ENCODE results near the gene ITGA5.

The ITGA5 gene

DNA sequence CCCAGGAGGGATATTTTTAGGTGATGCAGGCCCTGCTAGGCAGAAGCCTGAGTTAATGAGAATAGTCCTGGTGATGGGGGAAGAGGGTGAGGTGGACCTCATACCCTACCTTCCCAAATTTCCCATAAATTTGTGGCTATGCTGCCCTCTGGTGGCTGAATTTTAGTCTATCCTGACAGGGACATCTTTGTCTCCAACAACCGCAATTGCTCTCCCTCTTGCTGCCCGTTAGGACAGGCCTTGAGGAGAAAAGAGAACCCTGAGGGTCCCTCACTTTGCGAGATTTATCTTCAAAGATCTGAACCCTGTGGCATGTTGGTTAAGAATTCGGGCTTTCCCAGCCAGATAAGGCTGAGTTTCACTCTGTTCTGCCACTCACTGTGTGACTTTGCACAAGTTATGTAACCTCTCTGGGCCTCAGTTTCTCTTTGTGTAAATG lies 24.8 kb downstream of the ITGA5 start:
- H3K4me2 ChIP-seq (ENCODE audit: low read length) = no peak overlapping the region
- no peak overlapping the region for H3K4me3 ChIP-seq (ENCODE audit: low read length)
- H3K9me3 ChIP-seq (ENCODE audit: control insufficient read depth, insufficient read depth, low read length) = no peaks in the 10 kb centered on the region
- no peaks in the 10 kb centered on the region for H3K27me3 ChIP-seq (ENCODE audit: control insufficient read depth, low read length)
- no peaks in the 10 kb centered on the region for H3K79me2 ChIP-seq (ENCODE audit: control insufficient read depth, low read length)
- no peaks in the 10 kb centered on the region for H3K36me3 ChIP-seq (ENCODE audit: control insufficient read depth, low read length)
- H3K4me1 ChIP-seq (ENCODE audit: control insufficient read depth, low read length) = peaks cover 20% of the 10 kb centered on the region
- no peak overlapping the region for H3K27ac ChIP-seq (ENCODE audit: low read depth, low read length)
- TF ChIP-seq, protein P1, sequence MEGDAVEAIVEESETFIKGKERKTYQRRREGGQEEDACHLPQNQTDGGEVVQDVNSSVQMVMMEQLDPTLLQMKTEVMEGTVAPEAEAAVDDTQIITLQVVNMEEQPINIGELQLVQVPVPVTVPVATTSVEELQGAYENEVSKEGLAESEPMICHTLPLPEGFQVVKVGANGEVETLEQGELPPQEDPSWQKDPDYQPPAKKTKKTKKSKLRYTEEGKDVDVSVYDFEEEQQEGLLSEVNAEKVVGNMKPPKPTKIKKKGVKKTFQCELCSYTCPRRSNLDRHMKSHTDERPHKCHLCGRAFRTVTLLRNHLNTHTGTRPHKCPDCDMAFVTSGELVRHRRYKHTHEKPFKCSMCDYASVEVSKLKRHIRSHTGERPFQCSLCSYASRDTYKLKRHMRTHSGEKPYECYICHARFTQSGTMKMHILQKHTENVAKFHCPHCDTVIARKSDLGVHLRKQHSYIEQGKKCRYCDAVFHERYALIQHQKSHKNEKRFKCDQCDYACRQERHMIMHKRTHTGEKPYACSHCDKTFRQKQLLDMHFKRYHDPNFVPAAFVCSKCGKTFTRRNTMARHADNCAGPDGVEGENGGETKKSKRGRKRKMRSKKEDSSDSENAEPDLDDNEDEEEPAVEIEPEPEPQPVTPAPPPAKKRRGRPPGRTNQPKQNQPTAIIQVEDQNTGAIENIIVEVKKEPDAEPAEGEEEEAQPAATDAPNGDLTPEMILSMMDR (IDR thresholded peaks at IDR 0.05; ENCODE audit: low read depth, low read length, poor library complexity, severe bottlenecking) = peak; percentile 79
- TF ChIP-seq EZH2phosphoT487 (IDR thresholded peaks at IDR 0.05; ENCODE audit: borderline replicate concordance, low read length) = no peak
- H3F3A ChIP-seq (ENCODE audit: control insufficient read depth, insufficient read depth) = no peaks in the 10 kb centered on the region
- H4K20me1 ChIP-seq (ENCODE audit: control insufficient read depth, insufficient read depth, low read depth, low read length) = no peaks in the 10 kb centered on the region
- H3K9me2 ChIP-seq (replicated peaks; ENCODE audit: control insufficient read depth, low read length) = no peaks in the 10 kb centered on the region

DNA sequence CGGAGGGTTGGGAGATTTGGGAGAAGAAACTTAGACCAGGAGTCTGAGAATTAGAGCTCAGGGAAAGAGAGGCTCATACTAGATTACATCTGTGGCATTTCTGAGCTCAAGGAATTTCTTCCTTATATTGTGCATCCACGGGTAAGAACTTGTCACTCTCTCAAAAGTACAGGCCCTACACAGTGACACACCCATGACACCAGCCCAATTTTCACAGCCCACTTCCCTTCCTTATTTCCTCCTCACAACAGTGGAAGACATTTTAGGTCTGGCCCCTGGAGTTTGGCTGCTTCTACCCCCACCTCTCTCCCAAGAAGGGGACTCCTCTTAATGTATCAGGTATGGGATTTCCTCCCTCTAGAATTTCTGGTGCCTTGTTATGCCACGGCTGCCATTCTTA lies 25.3 kb downstream of the ITGA5 start:
- Histone ChIP-seq H3K27me3 (ENCODE audit: control insufficient read depth, low read length) (no peaks in the 10 kb centered on the region), H3F3A (ENCODE audit: control insufficient read depth, insufficient read depth) (no peaks in the 10 kb centered on the region), H4K20me1 (ENCODE audit: control insufficient read depth, insufficient read depth, low read depth, low read length) (no peaks in the 10 kb centered on the region), H3K4me3 (ENCODE audit: low read length) (no peak overlapping the region), H3K9me2 (replicated peaks; ENCODE audit: control insufficient read depth, low read length) (no peaks in the 10 kb centered on the region), H3K27ac (ENCODE audit: low read depth, low read length) (no peak overlapping the region), H3K4me1 (ENCODE audit: control insufficient read depth, low read length) (peaks cover 20% of the 10 kb centered on the region), H3K36me3 (ENCODE audit: control insufficient read depth, low read length) (no peaks in the 10 kb centered on the region), H3K79me2 (ENCODE audit: control insufficient read depth, low read length) (no peaks in the 10 kb centered on the region), H3K4me2 (ENCODE audit: low read length) (no peak overlapping the region), H3K9me3 (ENCODE audit: control insufficient read depth, insufficient read depth, low read length) (no peaks in the 10 kb centered on the region)
- no peak for TF ChIP-seq EZH2phosphoT487 (IDR thresholded peaks at IDR 0.05; ENCODE audit: borderline replicate concordance, low read length)
- TF ChIP-seq, protein P1 (IDR thresholded peaks at IDR 0.05; ENCODE audit: low read depth, low read length, poor library complexity, severe bottlenecking) = no peak

DNA sequence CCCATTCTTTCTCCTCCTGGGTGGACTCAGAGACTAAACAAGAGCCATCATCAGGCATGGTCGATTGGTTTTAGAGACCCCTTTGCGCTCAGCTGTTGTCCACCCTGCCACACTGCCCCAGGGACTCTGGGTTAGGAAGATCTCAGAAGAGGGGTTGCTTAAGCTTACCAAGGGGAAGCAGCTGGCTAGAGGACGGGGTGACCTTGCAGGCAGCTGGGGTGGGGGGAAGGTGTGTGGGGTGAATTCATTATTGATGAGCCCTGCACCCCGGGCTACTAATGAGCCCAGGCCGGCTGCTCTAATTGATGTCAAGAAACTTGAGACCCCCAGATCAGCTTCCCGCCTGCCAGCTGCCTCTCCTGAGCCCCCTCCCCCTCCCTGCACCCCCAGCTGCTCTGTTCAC lies 25.9 kb downstream of the ITGA5 start:
- H3K9me2 ChIP-seq (replicated peaks; ENCODE audit: control insufficient read depth, low read length) = no peaks in the 10 kb centered on the region
- no peaks in the 10 kb centered on the region for H4K20me1 ChIP-seq (ENCODE audit: control insufficient read depth, insufficient read depth, low read depth, low read length)
- no peaks in the 10 kb centered on the region for H3K36me3 ChIP-seq (ENCODE audit: control insufficient read depth, low read length)
- no peaks in the 10 kb centered on the region for H3K79me2 ChIP-seq (ENCODE audit: control insufficient read depth, low read length)
- no peaks in the 10 kb centered on the region for H3F3A ChIP-seq (ENCODE audit: control insufficient read depth, insufficient read depth)
- H3K27ac ChIP-seq (ENCODE audit: low read depth, low read length) = no peak overlapping the region
- no peak overlapping the region for H3K4me3 ChIP-seq (ENCODE audit: low read length)
- TF ChIP-seq EZH2phosphoT487 (IDR thresholded peaks at IDR 0.05; ENCODE audit: borderline replicate concordance, low read length) = no peak
- TF ChIP-seq, protein P1 (IDR thresholded peaks at IDR 0.05; ENCODE audit: low read depth, low read length, poor library complexity, severe bottlenecking) = no peak
- no peaks in the 10 kb centered on the region for H3K27me3 ChIP-seq (ENCODE audit: control insufficient read depth, low read length)
- H3K4me1 ChIP-seq (ENCODE audit: control insufficient read depth, low read length) = peaks cover 20% of the 10 kb centered on the region
- no peaks in the 10 kb centered on the region for H3K9me3 ChIP-seq (ENCODE audit: control insufficient read depth, insufficient read depth, low read length)
- H3K4me2 ChIP-seq (ENCODE audit: low read length) = no peak overlapping the region
